ENCODE results near the gene SLC13A3.

DNA sequence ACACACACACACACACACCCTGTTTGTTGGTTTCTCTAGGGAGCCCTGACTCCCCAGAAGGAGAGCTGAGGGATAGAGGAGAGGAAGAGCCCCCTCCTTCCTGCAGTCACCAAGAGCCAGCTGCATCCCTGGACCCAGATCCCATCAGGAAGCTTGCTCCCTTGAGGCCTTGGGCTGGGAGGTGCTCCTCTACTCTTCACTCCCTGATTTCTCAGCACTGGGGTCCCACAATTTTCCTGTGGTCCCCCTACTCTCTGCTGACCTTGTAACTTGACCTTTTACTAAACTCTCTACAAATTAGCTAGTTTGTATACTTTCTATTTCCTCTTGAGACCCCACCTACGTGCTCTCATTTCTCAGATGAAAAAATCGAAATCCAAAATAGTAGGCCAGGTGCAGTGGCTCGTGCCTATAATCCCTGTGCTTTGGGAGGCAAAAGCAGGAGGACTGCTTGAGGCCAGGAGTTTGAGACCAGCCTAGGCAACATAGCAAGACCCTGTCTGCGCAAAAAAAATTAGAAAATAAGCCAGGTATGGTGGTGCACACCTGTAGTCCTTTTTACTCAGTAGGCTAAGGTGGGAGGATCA, 95.8 kb downstream of the SLC13A3 start:
- TF ChIP-seq POLR2A (IDR thresholded peaks at IDR 0.05), result no peak
- TF ChIP-seq, protein P1, sequence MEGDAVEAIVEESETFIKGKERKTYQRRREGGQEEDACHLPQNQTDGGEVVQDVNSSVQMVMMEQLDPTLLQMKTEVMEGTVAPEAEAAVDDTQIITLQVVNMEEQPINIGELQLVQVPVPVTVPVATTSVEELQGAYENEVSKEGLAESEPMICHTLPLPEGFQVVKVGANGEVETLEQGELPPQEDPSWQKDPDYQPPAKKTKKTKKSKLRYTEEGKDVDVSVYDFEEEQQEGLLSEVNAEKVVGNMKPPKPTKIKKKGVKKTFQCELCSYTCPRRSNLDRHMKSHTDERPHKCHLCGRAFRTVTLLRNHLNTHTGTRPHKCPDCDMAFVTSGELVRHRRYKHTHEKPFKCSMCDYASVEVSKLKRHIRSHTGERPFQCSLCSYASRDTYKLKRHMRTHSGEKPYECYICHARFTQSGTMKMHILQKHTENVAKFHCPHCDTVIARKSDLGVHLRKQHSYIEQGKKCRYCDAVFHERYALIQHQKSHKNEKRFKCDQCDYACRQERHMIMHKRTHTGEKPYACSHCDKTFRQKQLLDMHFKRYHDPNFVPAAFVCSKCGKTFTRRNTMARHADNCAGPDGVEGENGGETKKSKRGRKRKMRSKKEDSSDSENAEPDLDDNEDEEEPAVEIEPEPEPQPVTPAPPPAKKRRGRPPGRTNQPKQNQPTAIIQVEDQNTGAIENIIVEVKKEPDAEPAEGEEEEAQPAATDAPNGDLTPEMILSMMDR (IDR thresholded peaks at IDR 0.05), result no peak
